ENCODE measurements around the gene TSPEAR. TPM values are rescaled to one million over a fixed set of nuclear protein-coding genes. Genes with fewer than 3 reads are reported as not detected.

TSPEAR gene
- total and polyA plus RNA-seq, 9 of the 15 experiments (the other 6 are each of a cell fraction or from before 2014, with no cell fraction given): not detected

GRCh38 chr21:44749116-44749758, 37.9 kb upstream of the TSPEAR start:
- in situ Hi-C loops (cut with MboI): no loop called here
- FAIRE-seq (no peak), DNase-seq (ENCODE audit: extremely low read depth in 1 of 4, low spot score in 3 of 4) (no peak), ATAC-seq (no peak)
- H3K4me2 ChIP-seq (ENCODE audit: insufficient read depth, low read length): no peak overlapping the region
- H3K9me3 ChIP-seq (replicated peaks; ENCODE audit: control insufficient read depth, insufficient read depth, low read depth, low read length): no peaks in the 10 kb centered on the region; the same call in 1 of the 2 replicates
- peak overlapping the region in 1 of 2 experiments; percentile 26; a peak in 1 of 4 replicates for H3K9ac ChIP-seq (ENCODE audit: insufficient read depth in 1 of 2, low read depth in 2 of 2, low read length in 2 of 2)
- BruUV-seq (replicated peaks): no TSS peak
- peaks cover 0 to 42% of the 10 kb centered on the region in 2 experiments; a peak in 2 of 5 replicates for H3K4me1 ChIP-seq (replicated peaks in 1 of 2; ENCODE audit: control insufficient read depth in 2 of 2, insufficient read depth in 2 of 2, low read length in 2 of 2)
- H4K20me1 ChIP-seq (replicated peaks; ENCODE audit: control insufficient read depth, insufficient read depth, low read length): 0 out of 2 replicates have a peak, but pooled peaks cover 3% of the 10 kb centered on the region
- H3K27ac ChIP-seq (ENCODE audit: extremely low read depth, low read depth, low read length): no peak overlapping the region
- no peaks in the 10 kb centered on the region for H3K79me2 ChIP-seq (ENCODE audit: control insufficient read depth, insufficient read depth, low read length)
- no peaks in the 10 kb centered on the region for H3K36me3 ChIP-seq (ENCODE audit: control insufficient read depth, insufficient read depth, low read length)
- no peak overlapping the region for H3K4me3 ChIP-seq
- intact Hi-C loops (cut with micrococcal nuclease): no loop called here
- H3K9me1 ChIP-seq (ENCODE audit: control insufficient read depth, insufficient read depth, low read length): no peaks in the 10 kb centered on the region
- CTCF ChIA-PET (ENCODE audit: low intra/inter-chr PET ratio): no interaction called here
- POLR2A ChIA-PET: interaction anchor here (0.7 to 1.2 kb wide), 5 partner anchors 10 to 1487 kb away, joined by 3 to 7 read pairs (median 3); no protein-coding TSS in a partner anchor
- 17% methylated on average over 26 of the region's 26 CpGs for WGBS (ENCODE audit: insufficient coverage, low coverage, missing lambda C conversion rate)
- H2AFZ ChIP-seq (ENCODE audit: low read depth, low read length): no peak overlapping the region
- peaks cover 62 to 86% of the 10 kb centered on the region in 2 experiments for H3K27me3 ChIP-seq (ENCODE audit: control insufficient read depth in 2 of 2, insufficient read depth in 2 of 2, low read length in 2 of 2)
- no peak for TF ChIP-seq SAFB2 (IDR thresholded peaks at IDR 0.05; ENCODE audit: borderline replicate concordance, low read depth, low read length, severe bottlenecking)
- no peak for TF ChIP-seq FOXK2 (conservative IDR thresholded peaks at IDR 0.05 in 1 of 2, IDR thresholded peaks at IDR 0.05 in 1 of 2; ENCODE audit: low read depth in 2 of 2)
- no peak for TF ChIP-seq ZNF318 (IDR thresholded peaks at IDR 0.05; ENCODE audit: borderline replicate concordance in 1 of 2, low read depth in 1 of 2)
- no peak for TF ChIP-seq FUS (optimal IDR thresholded peaks at IDR 0.05; ENCODE audit: low read depth, low read length)
- TF ChIP-seq ZBTB9 (CRISPR knock-in tag; IDR thresholded peaks at IDR 0.05): no peak
- no peak for TF ChIP-seq LCOR (CRISPR knock-in tag; IDR thresholded peaks at IDR 0.05)
- TF ChIP-seq MEF2D (tag; conservative IDR thresholded peaks at IDR 0.05; ENCODE audit: low read depth): no peak
- no peak for TF ChIP-seq MLLT1 (IDR thresholded peaks at IDR 0.05)
